ENCODE results near the gene TYW5.

GRCh38 chr2:199926806-199927205 is 28.5 kb downstream of the TYW5 start:
- TF ChIP-seq LBX2 (CRISPR knock-in tag; IDR thresholded peaks at IDR 0.05; ENCODE audit: borderline replicate concordance) (no peak), ZNF224 (CRISPR knock-in tag; IDR thresholded peaks at IDR 0.05) (no peak), ZNF740 (CRISPR knock-in tag; IDR thresholded peaks at IDR 0.05) (no peak), ZBTB33 (CRISPR knock-in tag; IDR thresholded peaks at IDR 0.05) (no peak), STAT6 (CRISPR knock-in tag; IDR thresholded peaks at IDR 0.05; ENCODE audit: borderline replicate concordance) (no peak), HDAC2 (CRISPR knock-in tag; IDR thresholded peaks at IDR 0.05) (no peak), CTCF (CRISPR knock-in tag; IDR thresholded peaks at IDR 0.05) (no peak), KLF16 (CRISPR knock-in tag; IDR thresholded peaks at IDR 0.05) (no peak), NKX3-1 (CRISPR knock-in tag; IDR thresholded peaks at IDR 0.05) (no peak), HCFC1 (IDR thresholded peaks at IDR 0.05; ENCODE audit: low read depth, low read length) (no peak), NRL (CRISPR knock-in tag; IDR thresholded peaks at IDR 0.05; ENCODE audit: borderline replicate concordance) (no peak), AFF4 (CRISPR knock-in tag; IDR thresholded peaks at IDR 0.05) (no peak), U2AF1 (optimal IDR thresholded peaks at IDR 0.05; ENCODE audit: low read depth, low read length) (no peak), ZNF609 (CRISPR knock-in tag; IDR thresholded peaks at IDR 0.05; ENCODE audit: borderline replicate concordance) (no peak)
